Measurements from ENCODE around the gene ATXN3L. TPM values are rescaled to one million over a fixed set of nuclear protein-coding genes. Genes with fewer than 3 reads are reported as not detected.

Gene ATXN3L
- total RNA-seq, 4 donors from 2014 or later = not detected

- Histone ChIP-seq H3K4me1 (no peaks in the 10 kb centered on the region), H3K27me3 (no peaks in the 10 kb centered on the region), H3K4me3 (no peak overlapping the region), H3K9me3 (no peaks in the 10 kb centered on the region), H3K27ac (no peak overlapping the region), H3K36me3 (no peaks in the 10 kb centered on the region)
- in situ Hi-C loops (cut with MboI; ENCODE audit: low sequenced_read_pairs in 4 of 4) = no loop called here
- intact Hi-C loops (cut with DNase I; ENCODE audit: low total_unique reads) = no loop called here
- TF ChIP-seq, protein P1, sequence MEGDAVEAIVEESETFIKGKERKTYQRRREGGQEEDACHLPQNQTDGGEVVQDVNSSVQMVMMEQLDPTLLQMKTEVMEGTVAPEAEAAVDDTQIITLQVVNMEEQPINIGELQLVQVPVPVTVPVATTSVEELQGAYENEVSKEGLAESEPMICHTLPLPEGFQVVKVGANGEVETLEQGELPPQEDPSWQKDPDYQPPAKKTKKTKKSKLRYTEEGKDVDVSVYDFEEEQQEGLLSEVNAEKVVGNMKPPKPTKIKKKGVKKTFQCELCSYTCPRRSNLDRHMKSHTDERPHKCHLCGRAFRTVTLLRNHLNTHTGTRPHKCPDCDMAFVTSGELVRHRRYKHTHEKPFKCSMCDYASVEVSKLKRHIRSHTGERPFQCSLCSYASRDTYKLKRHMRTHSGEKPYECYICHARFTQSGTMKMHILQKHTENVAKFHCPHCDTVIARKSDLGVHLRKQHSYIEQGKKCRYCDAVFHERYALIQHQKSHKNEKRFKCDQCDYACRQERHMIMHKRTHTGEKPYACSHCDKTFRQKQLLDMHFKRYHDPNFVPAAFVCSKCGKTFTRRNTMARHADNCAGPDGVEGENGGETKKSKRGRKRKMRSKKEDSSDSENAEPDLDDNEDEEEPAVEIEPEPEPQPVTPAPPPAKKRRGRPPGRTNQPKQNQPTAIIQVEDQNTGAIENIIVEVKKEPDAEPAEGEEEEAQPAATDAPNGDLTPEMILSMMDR (IDR thresholded peaks at IDR 0.05 in 4 of 5, conservative IDR thresholded peaks at IDR 0.05 in 1 of 5) = no peak
- TF ChIP-seq POLR2A (IDR thresholded peaks at IDR 0.05) = no peak
- ATAC-seq = no peak
- no peak for DNase-seq
These were observed 28.8 kb downstream of the ATXN3L start for GRCh38 chrX:13290891-13291614.

DNA sequence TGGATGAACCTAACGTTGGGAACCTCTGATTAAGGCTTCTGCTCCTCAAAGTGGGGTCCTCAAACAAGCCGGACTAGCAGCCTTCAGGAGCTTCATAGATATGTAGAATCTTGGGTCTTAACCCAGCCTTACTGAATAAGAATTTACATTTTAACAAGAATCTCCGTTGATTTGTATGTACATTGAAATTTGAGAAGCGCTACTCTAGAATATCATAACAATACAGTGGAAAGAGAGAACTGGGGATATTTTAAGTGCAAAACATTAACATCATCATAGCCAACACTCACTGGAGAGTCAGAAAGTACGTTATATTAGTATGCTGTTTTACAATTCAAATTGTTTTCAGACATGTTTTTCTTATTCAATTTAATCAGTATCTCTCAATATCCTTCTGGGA, 31.2 kb downstream of the ATXN3L start:
- DNase-seq = no peak
- H3K27ac ChIP-seq = no peak overlapping the region

DNA sequence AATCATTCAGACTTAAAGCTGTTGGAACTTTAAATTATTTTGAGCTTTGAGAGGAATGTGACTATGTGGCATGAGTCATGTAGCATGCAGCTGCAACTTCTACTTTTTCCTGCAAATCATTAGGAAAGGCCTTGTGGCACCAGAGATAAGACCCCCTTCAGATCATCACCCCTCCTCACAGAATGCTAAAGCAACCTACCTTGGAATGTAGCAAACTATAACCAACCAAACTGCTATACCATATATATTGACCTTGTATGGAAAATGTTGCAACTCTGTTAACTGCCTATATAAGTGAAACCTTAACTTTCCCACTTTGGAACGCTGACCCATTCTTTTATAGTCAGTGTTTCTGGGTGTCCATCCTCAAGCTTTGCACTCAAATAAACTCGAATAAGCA, 32.0 kb downstream of the ATXN3L start:
- no peaks in the 10 kb centered on the region for H3K36me3 ChIP-seq
- H3K4me3 ChIP-seq = no peak overlapping the region
- no peaks in the 10 kb centered on the region for H3K4me1 ChIP-seq
- H3K27ac ChIP-seq = no peak overlapping the region
- no peak for ATAC-seq
- no peaks in the 10 kb centered on the region for H3K27me3 ChIP-seq
- TF ChIP-seq, protein P1 (IDR thresholded peaks at IDR 0.05 in 4 of 5, conservative IDR thresholded peaks at IDR 0.05 in 1 of 5) = no peak
- no peak for TF ChIP-seq POLR2A (IDR thresholded peaks at IDR 0.05)
- intact Hi-C loops (cut with DNase I; ENCODE audit: low total_unique reads) = no loop called here
- no peaks in the 10 kb centered on the region for H3K9me3 ChIP-seq
- DNase-seq = no peak
- in situ Hi-C loops (cut with MboI; ENCODE audit: low sequenced_read_pairs in 4 of 4) = no loop called here

More for the DNA sequence above, 31.2 kb downstream of the ATXN3L start:
- ATAC-seq = no peak
- no peaks in the 10 kb centered on the region for H3K9me3 ChIP-seq
- intact Hi-C loops (cut with DNase I; ENCODE audit: low total_unique reads) (no loop called here), in situ Hi-C loops (cut with MboI; ENCODE audit: low sequenced_read_pairs in 4 of 4) (no loop called here)
- no peaks in the 10 kb centered on the region for H3K27me3 ChIP-seq
- no peak overlapping the region for H3K4me3 ChIP-seq
- no peaks in the 10 kb centered on the region for H3K4me1 ChIP-seq
- TF ChIP-seq, protein P1 (IDR thresholded peaks at IDR 0.05 in 4 of 5, conservative IDR thresholded peaks at IDR 0.05 in 1 of 5) = no peak
- TF ChIP-seq POLR2A (IDR thresholded peaks at IDR 0.05) = no peak
- H3K36me3 ChIP-seq = no peaks in the 10 kb centered on the region

- in situ Hi-C loops (cut with MboI; ENCODE audit: low sequenced_read_pairs in 4 of 4) = no loop called here
- no peaks in the 10 kb centered on the region for H3K27me3 ChIP-seq
These were observed 34.2 kb downstream of the ATXN3L start for GRCh38 chrX:13285693-13286092.

More at GRCh38 chrX:13285693-13286092, 34.2 kb downstream of the ATXN3L start:
- no peak for DNase-seq
- ATAC-seq = no peak
- Histone ChIP-seq H3K27ac (no peak overlapping the region), H3K36me3 (no peaks in the 10 kb centered on the region), H3K4me3 (no peak overlapping the region), H3K9me3 (no peaks in the 10 kb centered on the region), H3K4me1 (no peaks in the 10 kb centered on the region)
- TF ChIP-seq POLR2A (IDR thresholded peaks at IDR 0.05) = no peak
- TF ChIP-seq, protein P1 (IDR thresholded peaks at IDR 0.05 in 4 of 5, conservative IDR thresholded peaks at IDR 0.05 in 1 of 5) = no peak
- intact Hi-C loops (cut with DNase I; ENCODE audit: low total_unique reads) = no loop called here

All from gastrocnemius medialis (tissue), 4 donors.